HG03280 (cell line): ENCODE data around the gene TRIB2.

Experiments used
- ATAC-seq: cut with Tn5 transposase; IDR thresholded peaks from one replicate; pipeline ENCODE4 v1.9.1; 2021; ENCODE audit warnings: mild to moderate bottlenecking, moderate library complexity; ENCODE audit not compliant: unreplicated experiment

The TRIB2 gene

DNA sequence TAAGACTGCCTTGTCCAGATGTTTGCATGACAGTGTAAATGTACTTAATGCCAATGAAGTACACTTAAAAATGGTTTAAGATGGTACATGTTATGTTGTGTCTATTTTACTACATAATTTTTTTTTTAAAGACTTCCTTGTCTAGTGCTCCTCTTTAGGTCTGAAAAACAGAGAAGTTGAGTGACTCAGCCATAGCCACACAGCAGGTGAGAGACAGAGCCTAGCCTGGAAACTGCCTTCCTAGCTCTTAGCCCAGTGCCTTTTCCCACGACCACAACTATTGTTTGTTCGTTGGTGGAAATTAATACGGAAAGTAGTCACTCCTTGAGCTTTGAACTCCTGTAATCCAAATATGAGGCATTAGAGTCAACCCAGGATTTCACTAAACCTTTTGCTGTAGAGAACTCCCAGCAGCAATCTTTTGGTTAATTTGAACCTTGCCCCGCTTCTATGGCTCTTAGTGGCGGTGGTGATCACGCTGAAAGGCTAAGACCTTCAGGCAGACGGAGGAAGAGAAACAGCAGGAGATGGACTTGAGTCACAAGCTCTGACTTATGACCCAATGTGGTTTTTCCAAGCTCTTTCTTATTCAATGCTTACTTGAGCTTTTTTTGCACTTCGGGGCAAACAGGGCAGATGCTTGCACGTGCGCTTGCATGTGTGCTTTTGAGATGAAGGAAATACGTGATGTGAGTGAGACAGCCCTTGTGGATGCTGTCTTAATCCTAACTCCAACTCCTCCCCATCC lies 21.2 kb downstream of the TRIB2 start:
- no peak for ATAC-seq

GRCh38 chr2:12739721-12740254 lies 23.1 kb downstream of the TRIB2 start:
- ATAC-seq = no peak

- ATAC-seq = no peak
Measured at GRCh38 chr2:12741380-12741779, 24.6 kb downstream of the TRIB2 start.

DNA sequence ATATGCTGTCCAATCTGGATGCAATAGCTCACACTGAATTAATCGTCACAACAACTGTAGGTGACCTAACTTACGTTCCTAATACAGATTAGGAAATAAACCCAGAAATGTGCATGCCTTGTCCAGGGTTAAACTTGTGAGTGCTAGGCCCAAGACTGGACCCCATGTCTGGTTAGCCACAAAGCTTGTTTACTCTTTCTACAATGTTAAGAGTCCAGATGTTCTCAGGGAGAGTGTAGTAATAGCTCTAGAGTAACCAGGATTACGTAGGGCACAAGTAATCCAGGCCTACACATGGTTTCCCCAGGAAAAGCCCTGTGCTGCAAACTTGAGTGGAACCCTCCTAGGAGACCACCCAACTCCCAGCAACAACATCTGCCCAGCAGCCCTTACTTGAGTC lies 26.2 kb downstream of the TRIB2 start:
- no peak for ATAC-seq

DNA sequence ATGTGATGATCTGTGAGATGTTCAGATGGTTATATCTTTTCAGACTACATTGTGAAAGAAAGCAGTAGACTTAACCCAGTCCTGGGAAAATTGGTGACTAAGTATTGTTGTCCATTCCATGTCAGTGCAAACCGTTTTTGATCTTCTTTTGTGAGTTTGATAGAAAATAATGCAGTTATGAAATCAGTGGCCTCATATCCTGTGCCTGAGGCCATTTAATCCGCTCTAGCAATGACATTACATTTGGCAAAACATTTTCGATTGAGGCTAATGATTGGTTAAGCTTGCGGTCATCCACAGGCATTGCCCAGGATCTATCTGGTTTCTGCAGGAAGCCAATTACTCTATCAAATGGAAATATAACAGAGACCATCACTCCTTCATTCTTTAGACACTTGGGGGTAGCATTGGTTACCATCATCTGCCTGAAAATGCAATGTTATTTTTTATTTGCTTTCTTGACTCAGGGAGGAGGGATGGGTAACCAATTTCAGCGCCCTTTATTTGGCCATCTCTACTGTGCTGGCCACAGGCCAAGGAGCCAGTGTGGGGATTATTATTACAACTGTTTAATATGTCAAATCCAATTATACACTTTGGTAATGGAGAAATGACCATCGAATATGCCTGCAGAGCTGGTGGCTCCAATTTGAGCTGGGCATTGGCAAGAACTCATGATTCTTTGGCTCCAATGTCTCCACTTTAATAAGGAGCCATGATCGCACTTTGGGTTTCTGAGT lies 33.6 kb downstream of the TRIB2 start:
- no peak for ATAC-seq

DNA sequence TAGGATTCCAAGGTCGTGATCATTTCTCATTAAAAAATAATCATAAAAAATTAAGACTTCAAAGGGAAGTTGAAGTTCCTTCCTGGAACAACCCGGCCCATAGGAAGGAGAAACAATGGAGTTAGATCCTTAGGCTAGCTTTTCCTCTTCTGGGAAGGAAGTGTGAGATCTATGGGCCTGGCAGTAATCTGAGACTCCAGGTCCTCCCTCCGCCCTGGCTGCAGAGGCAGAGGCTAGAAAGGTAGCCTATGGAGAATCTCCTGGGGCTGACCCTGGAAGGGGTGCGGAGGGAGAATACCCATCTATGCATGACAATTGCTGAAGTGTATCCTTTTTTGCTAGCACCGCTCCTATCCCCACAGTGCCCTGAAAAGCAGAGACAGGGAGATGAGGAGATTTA lies 37.9 kb downstream of the TRIB2 start:
- no peak for ATAC-seq

GRCh38 chr2:12755384-12755783 lies 38.6 kb downstream of the TRIB2 start:
- no peak for ATAC-seq

DNA sequence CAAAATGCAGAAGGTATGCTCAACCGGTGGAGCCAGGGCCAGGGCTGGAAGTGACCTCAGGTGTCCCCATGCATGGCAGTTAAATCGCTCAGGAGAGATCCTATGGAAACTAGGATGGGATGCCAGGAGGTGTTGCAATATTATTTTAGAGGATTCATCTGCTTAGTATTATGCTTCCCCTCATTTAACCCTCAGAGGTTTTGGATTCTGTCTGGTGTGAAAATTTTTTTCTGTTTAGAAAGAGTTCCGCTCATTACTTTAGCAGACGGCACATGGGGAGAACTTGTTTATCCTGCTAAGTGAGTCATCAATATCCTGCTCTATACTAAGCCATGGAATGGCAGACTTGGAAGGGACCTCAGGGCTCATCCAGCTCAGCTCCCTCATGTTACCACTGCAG lies 42.5 kb downstream of the TRIB2 start:
- ATAC-seq = no peak

GRCh38 chr2:12761104-12761503 lies 44.4 kb downstream of the TRIB2 start:
- ATAC-seq = no peak

GRCh38 chr2:12762337-12762736 lies 45.6 kb downstream of the TRIB2 start:
- no peak for ATAC-seq

DNA sequence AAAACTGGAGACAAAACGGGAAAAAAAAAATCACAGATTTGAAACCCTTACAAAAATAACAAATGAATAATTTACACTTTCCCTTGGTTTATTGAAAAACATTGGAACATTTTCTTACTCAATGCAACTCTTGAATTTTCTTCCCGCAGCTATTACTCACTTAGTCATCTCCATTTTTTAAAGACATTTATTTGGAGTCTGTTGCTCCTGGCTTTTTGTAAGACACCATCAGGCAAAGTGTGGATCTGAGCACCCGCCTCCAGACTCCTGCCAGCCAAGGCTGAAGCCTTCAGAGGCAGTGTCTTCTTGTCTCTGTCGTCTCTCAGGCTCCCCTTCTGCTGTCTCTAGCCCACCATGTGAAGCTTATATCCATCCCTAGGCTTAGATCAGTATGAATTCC lies 46.2 kb downstream of the TRIB2 start:
- ATAC-seq = no peak

DNA sequence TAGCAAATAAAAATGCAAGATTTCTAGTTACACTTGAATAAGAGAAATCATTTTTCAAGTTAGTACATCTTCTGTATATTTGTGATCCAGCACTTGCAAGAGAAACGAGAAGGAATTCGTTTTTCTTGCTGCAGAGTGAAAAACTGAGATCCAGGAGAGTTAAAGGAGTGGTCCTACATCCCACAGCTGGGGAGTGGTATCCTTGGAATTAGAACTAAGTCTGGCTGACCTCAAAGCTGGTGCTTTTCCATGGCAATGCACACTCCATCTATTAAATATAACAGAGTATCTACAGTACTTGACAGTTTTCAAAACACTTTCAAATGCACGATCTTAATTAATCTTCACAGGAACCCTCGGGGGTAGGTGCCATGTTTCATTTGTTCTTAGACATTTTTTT lies 46.8 kb downstream of the TRIB2 start:
- ATAC-seq = no peak

GRCh38 chr2:12764075-12764730 lies 47.5 kb downstream of the TRIB2 start:
- no peak for ATAC-seq

DNA sequence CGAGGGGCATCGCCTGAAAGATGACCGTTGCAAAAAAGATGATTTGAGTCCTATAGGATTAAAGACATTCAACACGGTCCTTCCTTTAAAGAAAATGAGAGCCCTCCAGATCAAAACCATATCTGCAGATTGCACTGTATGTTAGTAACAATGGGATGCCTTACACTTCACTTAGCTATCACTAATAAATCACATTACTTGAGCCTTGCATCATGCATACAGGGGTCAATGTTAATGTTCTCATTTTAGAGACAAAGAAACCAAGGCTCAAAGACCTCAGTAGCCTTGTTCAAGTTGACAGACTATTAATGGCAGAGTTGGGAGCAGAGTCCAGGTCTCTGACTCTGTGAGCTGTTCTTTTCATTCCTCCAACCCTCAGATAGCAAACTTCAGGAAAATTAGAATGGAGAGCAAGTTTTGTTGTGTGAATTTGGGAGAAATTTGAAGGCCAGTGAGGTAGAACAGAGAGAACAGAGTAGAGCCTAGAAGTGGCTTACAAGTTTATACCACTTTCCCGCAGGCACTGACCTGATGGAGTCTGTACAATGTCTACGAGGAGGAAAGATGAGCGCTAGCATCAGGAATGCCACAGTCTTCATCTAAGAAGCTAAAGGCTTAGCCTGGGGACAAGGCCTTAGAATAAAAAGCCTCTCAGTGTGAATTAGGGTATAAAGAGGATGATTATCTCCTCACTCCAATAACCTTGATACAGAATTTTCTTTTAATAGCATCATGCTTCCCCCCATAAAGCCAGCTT lies 48.3 kb downstream of the TRIB2 start:
- ATAC-seq = no peak

DNA sequence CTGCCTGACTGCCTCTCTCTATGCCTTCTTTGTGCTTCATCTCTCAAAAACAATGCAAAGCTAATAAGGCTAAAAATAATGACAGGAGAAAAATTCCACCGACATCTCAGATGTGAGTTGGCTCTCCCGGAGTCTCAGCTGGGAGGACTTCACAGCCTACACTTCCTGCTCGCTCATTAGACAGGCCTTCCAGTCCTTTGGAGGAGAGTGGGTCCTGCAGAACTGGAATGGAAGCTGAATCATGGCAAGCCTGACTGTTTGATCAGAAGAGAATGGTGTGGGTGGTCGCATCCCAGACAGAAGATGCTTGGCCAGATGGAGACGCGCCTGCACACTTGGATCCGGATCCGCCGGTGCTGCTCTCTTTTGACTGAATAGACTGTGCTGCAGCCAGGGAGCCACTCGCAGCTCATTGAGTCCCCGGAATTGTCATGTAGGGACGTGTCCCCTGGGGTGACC lies 49.7 kb downstream of the TRIB2 start:
- ATAC-seq = no peak

DNA sequence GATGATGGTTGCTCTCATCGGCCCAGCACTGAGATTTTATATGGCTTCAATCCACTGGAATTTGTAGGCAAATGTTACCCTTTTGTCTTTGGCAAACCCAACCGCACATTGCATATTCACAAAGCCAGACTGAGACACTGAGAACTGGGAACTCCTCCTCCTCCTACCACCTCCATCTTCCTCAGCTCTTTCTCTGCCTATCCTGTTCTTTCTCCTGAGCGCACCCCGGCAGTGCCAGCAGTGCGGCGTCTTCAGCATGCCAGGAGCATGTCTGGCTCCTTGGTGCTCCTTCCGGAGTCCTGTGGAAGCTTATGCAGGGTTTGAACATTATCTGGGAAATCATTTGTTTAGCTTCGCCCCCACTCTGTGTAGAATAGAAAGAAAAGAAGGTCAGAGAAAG lies 50.8 kb downstream of the TRIB2 start:
- no peak for ATAC-seq

DNA sequence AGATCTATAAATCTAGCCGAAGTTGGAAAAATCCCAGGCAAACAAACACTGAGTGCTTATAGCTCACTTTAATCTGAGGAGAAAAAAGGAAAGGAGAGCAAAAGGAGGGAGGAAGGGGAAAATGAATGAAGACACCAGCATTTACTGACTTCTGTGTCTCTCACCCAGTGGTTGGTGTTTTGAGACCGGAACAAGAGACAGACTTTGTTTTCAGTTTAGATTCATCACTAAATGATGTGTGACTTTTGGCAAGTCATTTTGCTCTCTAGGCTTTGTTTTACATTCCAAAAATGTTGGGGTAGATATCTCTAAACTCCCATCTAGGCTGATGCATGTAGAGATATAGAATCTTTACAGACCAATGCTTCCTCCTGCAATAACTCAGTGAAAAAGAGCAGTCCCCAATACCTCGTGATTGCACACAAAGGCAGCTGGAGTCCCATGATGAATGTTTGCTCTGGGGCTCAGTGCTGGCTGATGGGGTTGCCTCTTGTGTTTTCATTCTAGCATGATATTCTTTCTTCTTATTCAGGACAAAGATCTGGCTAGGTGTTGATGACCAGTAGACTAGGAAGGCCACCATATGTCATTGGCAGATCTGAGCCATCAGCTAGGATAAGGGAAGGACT lies 51.4 kb downstream of the TRIB2 start:
- no peak for ATAC-seq

GRCh38 chr2:12769492-12770105 lies 52.9 kb downstream of the TRIB2 start:
- ATAC-seq = no peak

- ATAC-seq = no peak
Measured at GRCh38 chr2:12770300-12770968, 53.7 kb downstream of the TRIB2 start.
